Neural progenitor cell (in vitro differentiated cells): ENCODE data around the gene LOXL1.

Experiments used
- EZH2 ChIP-seq: fragments of 200-600 bp; sonication (generic); IDR thresholded peaks from 2 replicates; pipeline ENCODE4 v1.6.1; 2017; ENCODE audit warnings: antibody characterized with exemption, mild to moderate bottlenecking, moderate library complexity
- EZH2phosphoT487 ChIP-seq: fragments of 200-600 bp; sonication (generic); IDR thresholded peaks from 2 replicates; pipeline ENCODE4 v1.6.1; 2017; ENCODE audit warnings: antibody characterized with exemption
- TF ChIP-seq, protein P1 (sequence below): fragments of 200-600 bp; sonication (generic); IDR thresholded peaks from 2 replicates; pipeline ENCODE4 v1.5.1; 2017; ENCODE audit warnings: antibody characterized with exemption, mild to moderate bottlenecking

- TF ChIP-seq, protein P1, sequence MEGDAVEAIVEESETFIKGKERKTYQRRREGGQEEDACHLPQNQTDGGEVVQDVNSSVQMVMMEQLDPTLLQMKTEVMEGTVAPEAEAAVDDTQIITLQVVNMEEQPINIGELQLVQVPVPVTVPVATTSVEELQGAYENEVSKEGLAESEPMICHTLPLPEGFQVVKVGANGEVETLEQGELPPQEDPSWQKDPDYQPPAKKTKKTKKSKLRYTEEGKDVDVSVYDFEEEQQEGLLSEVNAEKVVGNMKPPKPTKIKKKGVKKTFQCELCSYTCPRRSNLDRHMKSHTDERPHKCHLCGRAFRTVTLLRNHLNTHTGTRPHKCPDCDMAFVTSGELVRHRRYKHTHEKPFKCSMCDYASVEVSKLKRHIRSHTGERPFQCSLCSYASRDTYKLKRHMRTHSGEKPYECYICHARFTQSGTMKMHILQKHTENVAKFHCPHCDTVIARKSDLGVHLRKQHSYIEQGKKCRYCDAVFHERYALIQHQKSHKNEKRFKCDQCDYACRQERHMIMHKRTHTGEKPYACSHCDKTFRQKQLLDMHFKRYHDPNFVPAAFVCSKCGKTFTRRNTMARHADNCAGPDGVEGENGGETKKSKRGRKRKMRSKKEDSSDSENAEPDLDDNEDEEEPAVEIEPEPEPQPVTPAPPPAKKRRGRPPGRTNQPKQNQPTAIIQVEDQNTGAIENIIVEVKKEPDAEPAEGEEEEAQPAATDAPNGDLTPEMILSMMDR: no peak
- no peak for TF ChIP-seq EZH2
- TF ChIP-seq EZH2phosphoT487: no peak
Measured at GRCh38 chr15:73957276-73957675, 31.0 kb downstream of the LOXL1 start.
